H9 (cell line): ENCODE results near the gene GEMIN4. TPM values are rescaled to one million over a fixed set of nuclear protein-coding genes. Genes with fewer than 3 reads are reported as not detected.

ENCODE experiments used
- DNase-seq: peaks from one replicate; pipeline ENCODE4 v3.0.0-alpha.2; 2017
- H2AFZ ChIP-seq: one replicate; pipeline ENCODE4 v1.6.1; 2013; ENCODE audit warnings: mild to moderate bottlenecking, low read length, control low read depth, moderate library complexity
- H2AK5ac ChIP-seq: 2 replicates; pipeline ENCODE4 v1.6.1; 2013; ENCODE audit warnings: low read length, control low read depth, mixed read lengths; ENCODE audit not compliant: insufficient read length
- H2BK120ac ChIP-seq: one replicate; pipeline ENCODE4 v1.6.1; 2013; ENCODE audit warnings: low read depth, mild to moderate bottlenecking, low read length, control low read depth, inconsistent platforms; ENCODE audit not compliant: poor library complexity, severe bottlenecking
- H2BK12ac ChIP-seq: 2 replicates; pipeline ENCODE4 v1.6.1; 2013; ENCODE audit warnings: low read length, control low read depth, mixed read lengths, low read depth; ENCODE audit not compliant: insufficient read length
- H2BK15ac ChIP-seq: 2 replicates; pipeline ENCODE4 v1.6.1; 2013; ENCODE audit warnings: low read depth, low read length, control low read depth
- H2BK20ac ChIP-seq: one replicate; pipeline ENCODE4 v1.6.1; 2013; ENCODE audit warnings: low read depth, mild to moderate bottlenecking, low read length, control low read depth, inconsistent platforms; ENCODE audit not compliant: poor library complexity, severe bottlenecking
- H2BK5ac ChIP-seq: 2 replicates; pipeline ENCODE4 v1.6.1; 2013; ENCODE audit warnings: low read length, control low read depth, mixed read lengths; ENCODE audit not compliant: insufficient read length
- H3K14ac ChIP-seq: 2 replicates; pipeline ENCODE4 v1.6.1; 2013; ENCODE audit warnings: low read length, control low read depth; ENCODE audit not compliant: insufficient read depth
- H3K18ac ChIP-seq: 2 replicates; pipeline ENCODE4 v1.6.1; 2013; ENCODE audit warnings: low read depth, mild to moderate bottlenecking, mixed read lengths, low read length, control low read depth; ENCODE audit not compliant: insufficient read length
- H3K23ac ChIP-seq: 2 replicates; pipeline ENCODE4 v1.6.1; 2013; ENCODE audit warnings: low read length, control low read depth, mixed read lengths, low read depth; ENCODE audit not compliant: insufficient read length
- H3K23me2 ChIP-seq: 2 replicates; pipeline ENCODE4 v1.6.1; 2013; ENCODE audit warnings: low read depth, mild to moderate bottlenecking, mixed read lengths, low read length, control low read depth; ENCODE audit not compliant: insufficient read length, poor library complexity, severe bottlenecking
- H3K27ac ChIP-seq: 2 replicates; pipeline ENCODE4 v1.5.1; 2013; ENCODE audit warnings: low read length, control low read depth, mixed read lengths, low read depth; ENCODE audit not compliant: insufficient read length
- H3K27me3 ChIP-seq: 2 replicates; pipeline ENCODE4 v1.6.1; 2013; ENCODE audit warnings: low read length, control low read depth, inconsistent platforms; ENCODE audit not compliant: insufficient read depth
- H3K4ac ChIP-seq: 2 replicates; pipeline ENCODE4 v1.6.1; 2013; ENCODE audit warnings: low read depth, mild to moderate bottlenecking, control low read depth, inconsistent platforms, low read length, moderate library complexity
- H3K4me1 ChIP-seq: 2 replicates; pipeline ENCODE4 v1.6.1; 2013; ENCODE audit warnings: low read length, control low read depth, inconsistent platforms; ENCODE audit not compliant: insufficient read depth
- H3K4me2 ChIP-seq: 2 replicates; pipeline ENCODE4 v1.6.1; 2013; ENCODE audit warnings: low read length, control low read depth, mixed read lengths; ENCODE audit not compliant: insufficient read length, insufficient read depth
- H3K56ac ChIP-seq: 2 replicates; pipeline ENCODE4 v1.6.1; 2013; ENCODE audit warnings: low read depth, mild to moderate bottlenecking, mixed read lengths, low read length, control low read depth; ENCODE audit not compliant: insufficient read length
- H3K79me1 ChIP-seq: 2 replicates; pipeline ENCODE4 v1.6.1; 2013; ENCODE audit warnings: low read depth, mild to moderate bottlenecking, moderate library complexity, low read length, control low read depth, inconsistent platforms; ENCODE audit not compliant: insufficient read depth, poor library complexity, severe bottlenecking
- H3K79me2 ChIP-seq: 2 replicates; pipeline ENCODE4 v1.6.1; 2013; ENCODE audit warnings: low read length, control low read depth, inconsistent platforms; ENCODE audit not compliant: insufficient read depth
- H3K9ac ChIP-seq: 2 replicates; pipeline ENCODE4 v1.6.1; 2013; ENCODE audit warnings: low read length, control low read depth, mixed read lengths; ENCODE audit not compliant: insufficient read length; ENCODE audit errors: extremely low read depth
- H3K9me3 ChIP-seq: one replicate; pipeline ENCODE4 v1.6.1; 2013; ENCODE audit warnings: low read depth, low read length, inconsistent platforms; ENCODE audit not compliant: control insufficient read depth
- H3T11ph ChIP-seq: one replicate; pipeline ENCODE4 v1.6.1; 2013; ENCODE audit warnings: mild to moderate bottlenecking, low read length, control low read depth, inconsistent platforms
- H4K20me1 ChIP-seq: one replicate; pipeline ENCODE4 v1.6.1; 2013; ENCODE audit not compliant: control insufficient read depth, insufficient read length, insufficient read depth
- H4K5ac ChIP-seq: 2 replicates; pipeline ENCODE4 v1.6.1; 2013; ENCODE audit warnings: low read depth, mild to moderate bottlenecking, mixed read lengths, low read length, control low read depth; ENCODE audit not compliant: insufficient read length
- H4K8ac ChIP-seq: replicated peaks from 2 replicates; pipeline ENCODE4 v1.6.1; 2013; ENCODE audit warnings: low read length, control low read depth, mixed read lengths, low read depth; ENCODE audit not compliant: insufficient read length
- H4K91ac ChIP-seq: 2 replicates; pipeline ENCODE4 v1.6.1; 2013; ENCODE audit warnings: low read depth, mild to moderate bottlenecking, moderate library complexity, mixed read lengths, low read length, control low read depth; ENCODE audit not compliant: insufficient read length
- H3K27ac Mint-ChIP-seq, 3 experiments: 2 replicates in 2 of 3; 3 replicates in 1 of 3; pipeline ENCODE4 v1.8.0; 2020 to 2021; ENCODE audit warnings: mixed read lengths in 3 of 3, mild to moderate bottlenecking in 1 of 3, moderate library complexity in 1 of 3
- H3K27me3 Mint-ChIP-seq: 2 replicates; pipeline ENCODE4 v1.8.0; 2021; ENCODE audit warnings: low read depth, mild to moderate bottlenecking, moderate library complexity, mixed read lengths
- H3K36me3 Mint-ChIP-seq, 3 experiments: 2 replicates in 2 of 3; 3 replicates in 1 of 3; pipeline ENCODE4 v1.8.0; 2020 to 2021; ENCODE audit warnings: low read depth in 3 of 3, mixed read lengths in 3 of 3; ENCODE audit not compliant: insufficient read depth in 1 of 3
- H3K4me1 Mint-ChIP-seq, 2 experiments: 2 replicates each; pipeline ENCODE4 v1.8.0; 2020; ENCODE audit warnings: mixed read lengths in 2 of 2
- H3K4me3 Mint-ChIP-seq, 2 experiments: 2 replicates in 1 of 2; 3 replicates in 1 of 2; pipeline ENCODE4 v1.8.0; 2020 to 2021; ENCODE audit warnings: mild to moderate bottlenecking in 2 of 2, mixed read lengths in 2 of 2, moderate library complexity in 1 of 2
- H3K9me3 Mint-ChIP-seq, 2 experiments: 2 replicates in 1 of 2; 3 replicates in 1 of 2; pipeline ENCODE4 v1.8.0; 2020; ENCODE audit warnings: mild to moderate bottlenecking in 2 of 2, mixed read lengths in 2 of 2, moderate library complexity in 1 of 2
- WGBS: extraction: QIAGEN DNeasy Blood & Tissue Kit; methylation state at CpG from one replicate; pipeline ENCODE4 v1.1.7; 2013; ENCODE audit warnings: missing lambda C conversion rate, low lambda C conversion rate, mixed read lengths; ENCODE audit not compliant: insufficient read length; ENCODE audit errors: extremely low coverage; 5-methylcytosine and 5-hydroxymethylcytosine counted together
- total RNA-seq: library from RNA; stranded (reverse); gene quantifications from 2 replicates; pipeline ENCODE4 v1.2.1, GENCODE V29; 2021
- TF ChIP-seq, protein P1 (sequence below): fragments of 200-600 bp; sonication (generic); conservative IDR thresholded peaks from 3 replicates; pipeline ENCODE4 v1.8.0; 2021; ENCODE audit warnings: antibody characterized with exemption, mild to moderate bottlenecking

GEMIN4 gene
- total RNA-seq, 1 experiment from 2014 or later = 56.8 TPM

DNA sequence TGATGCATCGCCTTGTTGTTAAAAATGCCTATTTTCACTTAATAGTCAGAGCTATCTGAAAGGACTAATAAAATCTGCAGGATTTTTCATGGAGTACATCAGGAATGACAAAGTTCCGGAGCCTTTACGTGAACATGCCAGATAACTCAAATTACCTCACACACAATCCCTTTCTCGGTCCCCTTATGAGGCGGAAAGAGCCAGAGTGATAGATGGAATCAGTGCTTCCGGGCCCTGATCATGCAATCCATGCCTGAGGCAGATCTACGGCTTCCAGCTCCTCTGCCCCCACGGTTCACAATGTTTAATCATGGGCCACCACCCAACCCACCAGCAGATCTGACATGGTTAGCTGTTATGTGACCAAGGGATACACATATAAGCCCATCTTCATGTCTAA, 54.4 kb downstream of the GEMIN4 start:
- Histone ChIP-seq H4K20me1 (no peaks in the 10 kb centered on the region), H2BK120ac (no peak overlapping the region), H3K79me1 (no peaks in the 10 kb centered on the region), H2BK5ac (no peak overlapping the region), H4K5ac (no peak overlapping the region), H3T11ph (no peak overlapping the region), H2BK15ac (no peak overlapping the region), H3K23ac (no peak overlapping the region), H3K14ac (no peak overlapping the region), H2AK5ac (no peak overlapping the region), H3K4me1 (no peaks in the 10 kb centered on the region), H2BK12ac (no peak overlapping the region), H3K9ac (no peak overlapping the region), H3K56ac (no peak overlapping the region), H3K27ac (no peak overlapping the region), H3K9me3 (no peaks in the 10 kb centered on the region), H2BK20ac (no peak overlapping the region), H4K8ac (no peak overlapping the region), H4K91ac (no peak overlapping the region), H3K18ac (no peak overlapping the region), H2AFZ (no peak overlapping the region), H3K4me2 (no peak overlapping the region), H3K23me2 (no peaks in the 10 kb centered on the region), H3K4ac (no peak overlapping the region), H3K27me3 (no peaks in the 10 kb centered on the region), H3K79me2 (peaks cover 2% of the 10 kb centered on the region; the same call in 1 of the 2 replicates)
- H3K4me3 Mint-ChIP-seq = no peak overlapping the region
- no peak for DNase-seq
- no peaks in the 10 kb centered on the region for H3K27me3 Mint-ChIP-seq
- WGBS = no CpG with 5 or more reads among the region's 8 CpGs
- TF ChIP-seq, protein P1, sequence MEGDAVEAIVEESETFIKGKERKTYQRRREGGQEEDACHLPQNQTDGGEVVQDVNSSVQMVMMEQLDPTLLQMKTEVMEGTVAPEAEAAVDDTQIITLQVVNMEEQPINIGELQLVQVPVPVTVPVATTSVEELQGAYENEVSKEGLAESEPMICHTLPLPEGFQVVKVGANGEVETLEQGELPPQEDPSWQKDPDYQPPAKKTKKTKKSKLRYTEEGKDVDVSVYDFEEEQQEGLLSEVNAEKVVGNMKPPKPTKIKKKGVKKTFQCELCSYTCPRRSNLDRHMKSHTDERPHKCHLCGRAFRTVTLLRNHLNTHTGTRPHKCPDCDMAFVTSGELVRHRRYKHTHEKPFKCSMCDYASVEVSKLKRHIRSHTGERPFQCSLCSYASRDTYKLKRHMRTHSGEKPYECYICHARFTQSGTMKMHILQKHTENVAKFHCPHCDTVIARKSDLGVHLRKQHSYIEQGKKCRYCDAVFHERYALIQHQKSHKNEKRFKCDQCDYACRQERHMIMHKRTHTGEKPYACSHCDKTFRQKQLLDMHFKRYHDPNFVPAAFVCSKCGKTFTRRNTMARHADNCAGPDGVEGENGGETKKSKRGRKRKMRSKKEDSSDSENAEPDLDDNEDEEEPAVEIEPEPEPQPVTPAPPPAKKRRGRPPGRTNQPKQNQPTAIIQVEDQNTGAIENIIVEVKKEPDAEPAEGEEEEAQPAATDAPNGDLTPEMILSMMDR = no peak
- peaks cover 6 to 35% (median 17%) of the 10 kb centered on the region in 3 experiments; a peak in 6 of 7 replicates for H3K36me3 Mint-ChIP-seq
- no peaks in the 10 kb centered on the region; a peak in 1 of 4 replicates for H3K4me1 Mint-ChIP-seq
- no peak overlapping the region for H3K27ac Mint-ChIP-seq
- no peaks in the 10 kb centered on the region for H3K9me3 Mint-ChIP-seq
